Heart left ventricle (tissue), 16 donors: Measurements from ENCODE around the gene SLC4A4. TPM values are rescaled to one million over a fixed set of nuclear protein-coding genes. Genes with fewer than 3 reads are reported as not detected.

Experiments
- ATAC-seq, 4 donors: fragments of 200-7000 bp; cut with Tn5 transposase; one replicate each; pipeline ENCODE4 v1.9.1; 2020 to 2022; ENCODE audit warnings: moderate library complexity in 4 of 4, mild to moderate bottlenecking in 3 of 4, moderate number of reproducible peaks in 1 of 4
- DNase-seq, 5 donors: peaks; one replicate each; pipeline ENCODE4 v3.0.0-alpha.2; 2020
- H3K27ac ChIP-seq, 12 donors: fragments of 200-600 bp; sonication (generic) in 4 of 12; one replicate each; pipeline versions ENCODE4 v1.5.0 to v1.8.0; 2016 to 2022; ENCODE audit warnings: mild to moderate bottlenecking in 2 of 12
- H3K27me3 ChIP-seq, 9 donors: fragments of 200-600 bp; sonication (generic) in 2 of 9; one replicate each; pipeline versions ENCODE4 v1.5.1 to v1.8.0; 2016 to 2022; ENCODE audit warnings: mild to moderate bottlenecking in 3 of 9
- H3K36me3 ChIP-seq, 9 donors: fragments of 200-600 bp; sonication (generic) in 2 of 9; one replicate each; pipeline versions ENCODE4 v1.5.0 to v1.8.0; 2018 to 2022; ENCODE audit warnings: mild to moderate bottlenecking in 2 of 9
- H3K4me1 ChIP-seq, 12 donors: fragments of 200-600 bp; sonication (generic) in 4 of 12; one replicate each; pipeline versions ENCODE4 v1.5.0 to v1.8.0; 2016 to 2022; ENCODE audit warnings: mild to moderate bottlenecking in 3 of 12
- H3K4me3 ChIP-seq, 12 donors: fragments of 200-600 bp; sonication (generic) in 4 of 12; one replicate each; pipeline versions ENCODE4 v1.5.0 to v1.8.0; 2017 to 2022; ENCODE audit warnings: mild to moderate bottlenecking in 9 of 12, moderate library complexity in 4 of 12
- H3K9me3 ChIP-seq, 12 donors: fragments of 200-600 bp; sonication (generic) in 4 of 12; one replicate each; pipeline versions ENCODE4 v1.5.0 to v1.8.0; 2016 to 2022; ENCODE audit warnings: mild to moderate bottlenecking in 1 of 12
- POLR2A ChIP-seq, 2 donors: fragments of 450-650 bp; IDR thresholded peaks; one replicate each; pipeline ENCODE4 v1.6.1; 2017; ENCODE audit warnings: antibody characterized with exemption in 2 of 2, mild to moderate bottlenecking in 2 of 2, moderate library complexity in 2 of 2
- WGBS, 4 donors: extraction: QIAGEN DNeasy Blood & Tissue Kit in 2 of 4; methylation state at CpG; one replicate each; pipeline versions ENCODE4 v1.1.5 to v1.1.7; 2013 to 2018; 5-methylcytosine and 5-hydroxymethylcytosine counted together
- intact Hi-C, 10 donors: fragments of 100-400 bp; cut with DNase I; formaldehyde crosslinking; loops; one replicate each; pipeline versions ENCODE4 v1.11.1 to v1.14.2; 2022
- polyA plus RNA-seq, 2 donors: library from polyadenylated mRNA; stranded (reverse); fragments of 200-250 nt; gene quantifications; one replicate each; pipeline ENCODE4 v1.2.3, GENCODE V29; 2013
- total RNA-seq, 9 donors: library from RNA; depleted of rRNA in 2 of 9; stranded (reverse); fragments of >200 nt in 2 of 9; fragmentation: NEBNext Ultra II Directional in 3 of 9; extraction: Animal tissue kit (Norgen Biotek cat#: 25700) in 3 of 9; gene quantifications; one replicate each; pipeline versions ENCODE4 v1.1.0 to v1.2.4, GENCODE V29; 2016 to 2023
- TF ChIP-seq, protein P1 (sequence below), 12 donors: fragments of 200-600 bp; sonication (generic) in 4 of 12; IDR thresholded peaks; one replicate each; pipeline versions ENCODE4 v1.5.0 to v1.8.0; 2018 to 2022; ENCODE audit warnings: antibody characterized with exemption in 12 of 12, mild to moderate bottlenecking in 5 of 12
- donor health status: ischemic (EF 13 %, LVEDD 7.1; RV severe dilation, severe dysfunction).
- donor health status: healthy with polysubstance abuse.
- donor health status: DM: no; HTN: yes; CAD: no.
- donor health status: DM: no; HTN: no; CAD: no.
- donor health status: ischemic (EF 25% LVEDD 6.9; RV normal size, moderate dysfunction).
- donor health status: ischemic (EF 25% LVEDD 5.7; RV mildly dilated, moderate dysfunction).
- donor health status: healthy.
- donor health status: DM: yes; HTN: yes; CAD: no.
- donor health status: ischemic (EF 35%, LVEDD 5.7; RV mildly dilated, moderate dysfunction).
- donor health status: nonischemic (EF 11% LVEDD 7.7; RV severe dilation, severe dysfunction).
- donor health status: DM: yes; HTN: yes; CAD: no.
- donor health status: PGD.
- donor health status: ischemic (EF 29% LVEDD 5.4; RV normal size, mild dysfunction).
- donor health status: nonischemic (EF 23%, LVEDD 6.1; RV moderate dilation, normal function).

Gene SLC4A4
- total and polyA plus RNA-seq, 11 donors = 3.7 to 48.0 (median 17.9) TPM

DNA sequence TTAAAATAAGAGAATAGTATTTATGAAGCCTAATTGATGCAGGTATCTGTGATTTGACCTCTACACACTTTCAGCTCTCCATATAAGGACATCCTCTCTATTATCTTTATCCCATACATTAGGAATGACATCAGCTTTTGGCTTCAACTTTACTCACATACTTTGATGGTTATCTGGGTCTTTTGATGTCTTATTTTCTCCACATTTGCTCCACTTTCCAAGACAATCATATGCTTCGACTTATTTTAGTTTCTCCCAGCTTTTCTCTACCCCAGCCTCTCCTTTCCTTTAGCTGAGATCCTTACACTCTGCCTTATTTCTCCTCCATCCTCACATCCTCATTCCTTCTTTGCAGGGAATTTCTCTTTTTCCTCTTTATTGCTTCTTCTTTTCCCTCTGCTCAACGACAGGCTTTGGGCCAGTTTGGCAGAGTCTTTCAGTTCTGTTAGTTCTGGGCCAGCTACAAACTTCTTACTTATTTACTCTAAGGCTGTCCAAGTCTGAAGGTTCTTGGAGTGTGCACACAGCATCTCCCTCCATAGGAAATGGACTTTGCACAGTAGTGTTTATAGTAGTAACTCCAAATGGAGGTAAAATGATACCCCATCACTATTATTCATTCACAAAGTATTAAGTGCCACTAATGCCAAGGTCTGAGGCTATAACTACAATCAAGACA is 50.5 kb downstream of the SLC4A4 start:
- Histone ChIP-seq H3K4me3 (no peak overlapping the region), H3K27ac (no peak overlapping the region), H3K27me3 (no peaks in the 10 kb centered on the region), H3K36me3 (no peaks in the 10 kb centered on the region), H3K4me1 (peaks cover 0 to 7% (median 0%) of the 10 kb centered on the region in 12 donors), H3K9me3 (no peaks in the 10 kb centered on the region)
- ATAC-seq (peak in 1 of 4 donors; percentile 29), DNase-seq (peak in 1 of 5 donors; percentile 19)
- TF ChIP-seq, protein P1, sequence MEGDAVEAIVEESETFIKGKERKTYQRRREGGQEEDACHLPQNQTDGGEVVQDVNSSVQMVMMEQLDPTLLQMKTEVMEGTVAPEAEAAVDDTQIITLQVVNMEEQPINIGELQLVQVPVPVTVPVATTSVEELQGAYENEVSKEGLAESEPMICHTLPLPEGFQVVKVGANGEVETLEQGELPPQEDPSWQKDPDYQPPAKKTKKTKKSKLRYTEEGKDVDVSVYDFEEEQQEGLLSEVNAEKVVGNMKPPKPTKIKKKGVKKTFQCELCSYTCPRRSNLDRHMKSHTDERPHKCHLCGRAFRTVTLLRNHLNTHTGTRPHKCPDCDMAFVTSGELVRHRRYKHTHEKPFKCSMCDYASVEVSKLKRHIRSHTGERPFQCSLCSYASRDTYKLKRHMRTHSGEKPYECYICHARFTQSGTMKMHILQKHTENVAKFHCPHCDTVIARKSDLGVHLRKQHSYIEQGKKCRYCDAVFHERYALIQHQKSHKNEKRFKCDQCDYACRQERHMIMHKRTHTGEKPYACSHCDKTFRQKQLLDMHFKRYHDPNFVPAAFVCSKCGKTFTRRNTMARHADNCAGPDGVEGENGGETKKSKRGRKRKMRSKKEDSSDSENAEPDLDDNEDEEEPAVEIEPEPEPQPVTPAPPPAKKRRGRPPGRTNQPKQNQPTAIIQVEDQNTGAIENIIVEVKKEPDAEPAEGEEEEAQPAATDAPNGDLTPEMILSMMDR (IDR thresholded peaks at IDR 0.05) = no peak
- no peak for TF ChIP-seq POLR2A (IDR thresholded peaks at IDR 0.05)
- WGBS, 4 donors = 44 to 59% (median 56%) methylated on average over 2 of the region's 2 CpGs
- intact Hi-C loops = no loop called here

DNA sequence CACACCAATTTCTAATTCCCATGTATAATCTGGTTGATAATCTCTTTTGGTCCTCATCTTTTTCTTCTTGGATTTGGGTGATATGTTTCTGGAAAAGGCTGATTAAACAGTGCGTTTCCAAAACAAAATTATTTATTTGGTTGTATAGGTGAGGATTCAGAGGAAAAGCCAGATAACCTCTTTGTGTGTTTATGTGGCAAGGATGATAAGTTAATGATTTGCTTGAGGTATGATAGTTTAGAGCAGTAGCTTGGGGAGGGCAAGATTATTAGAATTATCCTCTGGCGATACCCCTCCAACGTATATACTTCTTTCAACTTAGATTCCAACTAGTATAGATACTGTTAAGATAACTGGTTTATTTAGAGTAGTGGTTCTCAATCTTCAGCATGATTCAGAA is 53.3 kb downstream of the SLC4A4 start:
- DNase-seq (no peak), ATAC-seq (no peak)
- Histone ChIP-seq H3K4me3 (no peak overlapping the region), H3K4me1 (peaks cover 0 to 7% (median 0%) of the 10 kb centered on the region in 12 donors), H3K27me3 (no peaks in the 10 kb centered on the region), H3K9me3 (no peaks in the 10 kb centered on the region), H3K27ac (no peak overlapping the region), H3K36me3 (no peaks in the 10 kb centered on the region)
- WGBS, 4 donors = 87 to 90% (median 89%) methylated on average over 3 of the region's 3 CpGs
- no peak for TF ChIP-seq POLR2A (IDR thresholded peaks at IDR 0.05)
- TF ChIP-seq, protein P1 (IDR thresholded peaks at IDR 0.05) = no peak
- intact Hi-C loops = no loop called here

DNA sequence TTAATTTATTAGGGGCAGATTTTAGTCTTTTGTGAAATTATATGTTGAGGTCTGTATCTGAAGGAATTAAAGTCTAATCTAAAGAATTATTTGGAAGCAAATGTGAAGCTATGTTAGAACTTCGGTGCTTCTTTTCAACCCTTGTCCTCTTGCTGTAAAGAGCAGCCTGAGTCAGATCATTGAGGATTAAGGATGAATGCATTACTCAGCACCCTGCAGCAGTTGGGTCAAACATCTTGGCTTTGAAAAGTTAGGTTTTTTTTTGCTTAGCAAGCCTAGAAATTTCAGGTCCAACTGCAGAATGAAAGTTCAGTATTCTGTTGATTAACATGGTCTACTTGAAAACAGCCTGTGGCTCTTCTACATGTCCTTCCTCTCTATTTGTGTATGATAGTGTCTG is 57.6 kb downstream of the SLC4A4 start:
- 84 to 91% (median 86%) methylated on average over 1 of the region's 1 CpG for WGBS, 4 donors
- Histone ChIP-seq H3K27me3 (no peaks in the 10 kb centered on the region), H3K4me3 (no peak overlapping the region), H3K36me3 (no peaks in the 10 kb centered on the region), H3K9me3 (no peaks in the 10 kb centered on the region), H3K4me1 (no peaks in the 10 kb centered on the region), H3K27ac (no peak overlapping the region)
- intact Hi-C loops = no loop called here
- TF ChIP-seq POLR2A (IDR thresholded peaks at IDR 0.05) = no peak
- DNase-seq (no peak), ATAC-seq (no peak)

DNA sequence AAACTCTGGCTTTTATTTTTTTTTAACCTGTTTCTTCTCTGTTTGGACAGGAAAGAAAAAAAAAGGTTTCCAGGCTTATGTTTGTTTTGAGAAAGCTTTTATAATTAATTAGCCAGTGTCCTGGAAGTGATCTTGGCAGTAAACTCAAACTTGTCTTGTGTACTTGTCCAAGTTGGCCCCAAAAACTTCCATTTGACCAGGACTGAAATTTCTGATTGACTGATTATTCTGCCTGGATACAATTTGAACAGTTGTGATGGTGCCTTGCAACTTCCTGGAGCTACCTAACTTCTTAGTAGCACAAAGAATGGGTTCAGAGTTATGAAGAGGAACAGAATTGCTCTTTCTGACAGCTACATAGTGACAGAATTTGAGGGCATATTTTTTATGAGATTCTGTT is 62.0 kb downstream of the SLC4A4 start:
- no peaks in the 10 kb centered on the region for H3K9me3 ChIP-seq
- DNase-seq (no peak), ATAC-seq (no peak)
- H3K27ac ChIP-seq = no peak overlapping the region
- no peaks in the 10 kb centered on the region for H3K4me1 ChIP-seq
- H3K4me3 ChIP-seq = no peak overlapping the region
- no peaks in the 10 kb centered on the region for H3K27me3 ChIP-seq
- TF ChIP-seq, protein P1 (IDR thresholded peaks at IDR 0.05) = no peak
- TF ChIP-seq POLR2A (IDR thresholded peaks at IDR 0.05) = no peak
- no peaks in the 10 kb centered on the region for H3K36me3 ChIP-seq
- intact Hi-C loops = no loop called here

DNA sequence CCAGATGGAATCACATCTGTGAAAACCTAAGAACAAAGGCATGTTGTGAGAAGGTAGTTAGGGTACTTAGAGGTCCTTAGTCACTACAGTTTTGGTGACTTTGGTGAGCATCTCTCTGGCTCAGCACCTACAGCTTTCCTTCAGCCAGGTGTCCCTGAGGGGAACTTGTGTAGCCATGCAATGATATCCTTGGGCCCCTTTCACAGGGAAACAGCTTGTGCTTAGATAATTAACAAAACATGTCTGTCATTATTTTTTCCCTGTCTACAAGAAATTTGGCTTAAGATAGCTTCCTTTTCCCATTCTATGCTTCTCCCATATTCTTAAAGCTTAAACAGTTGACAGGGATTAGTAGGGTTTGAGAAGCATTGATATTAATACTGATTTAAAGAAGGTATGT is 63.8 kb downstream of the SLC4A4 start:
- no peak for ATAC-seq
- no peak for DNase-seq
- H3K27me3 ChIP-seq = no peaks in the 10 kb centered on the region
- no peaks in the 10 kb centered on the region for H3K9me3 ChIP-seq
- H3K4me1 ChIP-seq = no peaks in the 10 kb centered on the region
- H3K27ac ChIP-seq = no peak overlapping the region
- intact Hi-C loops = no loop called here
- no peaks in the 10 kb centered on the region for H3K36me3 ChIP-seq
- no peak overlapping the region for H3K4me3 ChIP-seq
- TF ChIP-seq, protein P1 (IDR thresholded peaks at IDR 0.05) = no peak
- TF ChIP-seq POLR2A (IDR thresholded peaks at IDR 0.05) = no peak
